KMS-11 (cell line): Measurements from ENCODE around the gene FEM1A.

Experiments
- H2AFZ ChIP-seq: fragments of 200-600 bp; sonication (generic); 2 replicates; pipeline ENCODE4 v1.6.1; 2016; ENCODE audit warnings: antibody characterized with exemption, mixed run types, low read depth
- H3K27ac ChIP-seq: fragments of 200-600 bp; sonication (generic); 2 replicates; pipeline ENCODE4 v1.6.1; 2016; ENCODE audit warnings: mild to moderate bottlenecking, mixed run types
- H3K27me3 ChIP-seq: fragments of 200-600 bp; sonication (generic); 2 replicates; pipeline ENCODE4 v1.6.1; 2017; ENCODE audit warnings: mild to moderate bottlenecking, low read depth, mixed run types, moderate library complexity; ENCODE audit not compliant: insufficient read depth
- H3K36me3 ChIP-seq: fragments of 200-600 bp; sonication (generic); 2 replicates; pipeline ENCODE4 v1.6.1; 2017; ENCODE audit warnings: mild to moderate bottlenecking, mixed run types; ENCODE audit not compliant: insufficient read depth
- H3K4me1 ChIP-seq: fragments of 200-600 bp; sonication (generic); 2 replicates; pipeline ENCODE4 v1.6.1; 2016; ENCODE audit warnings: mild to moderate bottlenecking, low read depth, mixed run types; ENCODE audit not compliant: poor library complexity, severe bottlenecking
- H3K4me2 ChIP-seq: fragments of 200-600 bp; sonication (generic); 2 replicates; pipeline ENCODE4 v1.7.0; 2016; ENCODE audit warnings: mild to moderate bottlenecking, mixed run types
- H3K4me3 ChIP-seq: fragments of 200-600 bp; sonication (generic); IDR thresholded peaks from 2 replicates; pipeline ENCODE4 v1.6.1; 2017; ENCODE audit warnings: low read depth, low read length, mixed read lengths; ENCODE audit not compliant: insufficient read depth
- H3K79me2 ChIP-seq: fragments of 200-600 bp; sonication (generic); 2 replicates; pipeline ENCODE4 v1.6.1; 2016; ENCODE audit warnings: low read depth, mixed run types; ENCODE audit not compliant: insufficient read depth
- H3K9ac ChIP-seq: fragments of 200-600 bp; sonication (generic); 2 replicates; pipeline ENCODE4 v1.6.1; 2016; ENCODE audit warnings: mild to moderate bottlenecking, mixed run types
- H4K20me1 ChIP-seq: fragments of 200-600 bp; sonication (generic); 2 replicates; pipeline ENCODE4 v1.6.1; 2016; ENCODE audit warnings: mild to moderate bottlenecking, mixed run types; ENCODE audit not compliant: insufficient read depth
- TF ChIP-seq, protein P1 (sequence below): fragments of 200-600 bp; sonication (generic); conservative IDR thresholded peaks from 2 replicates; pipeline ENCODE4 v1.6.1; 2017; ENCODE audit warnings: low read depth, mild to moderate bottlenecking, antibody characterized with exemption, low read length, moderate library complexity, mixed read lengths

Gene FEM1A

GRCh38 chr19:4754248-4754647 lies 37.3 kb upstream of the FEM1A start:
- Histone ChIP-seq H3K27me3 (peaks cover 48% of the 10 kb centered on the region), H2AFZ (no peak overlapping the region), H3K9ac (no peak overlapping the region), H3K27ac (no peak overlapping the region), H3K79me2 (no peaks in the 10 kb centered on the region), H4K20me1 (no peaks in the 10 kb centered on the region), H3K36me3 (no peaks in the 10 kb centered on the region), H3K4me2 (no peak overlapping the region), H3K4me1 (peaks cover 6% of the 10 kb centered on the region), H3K4me3 (no peak overlapping the region)
- TF ChIP-seq, protein P1, sequence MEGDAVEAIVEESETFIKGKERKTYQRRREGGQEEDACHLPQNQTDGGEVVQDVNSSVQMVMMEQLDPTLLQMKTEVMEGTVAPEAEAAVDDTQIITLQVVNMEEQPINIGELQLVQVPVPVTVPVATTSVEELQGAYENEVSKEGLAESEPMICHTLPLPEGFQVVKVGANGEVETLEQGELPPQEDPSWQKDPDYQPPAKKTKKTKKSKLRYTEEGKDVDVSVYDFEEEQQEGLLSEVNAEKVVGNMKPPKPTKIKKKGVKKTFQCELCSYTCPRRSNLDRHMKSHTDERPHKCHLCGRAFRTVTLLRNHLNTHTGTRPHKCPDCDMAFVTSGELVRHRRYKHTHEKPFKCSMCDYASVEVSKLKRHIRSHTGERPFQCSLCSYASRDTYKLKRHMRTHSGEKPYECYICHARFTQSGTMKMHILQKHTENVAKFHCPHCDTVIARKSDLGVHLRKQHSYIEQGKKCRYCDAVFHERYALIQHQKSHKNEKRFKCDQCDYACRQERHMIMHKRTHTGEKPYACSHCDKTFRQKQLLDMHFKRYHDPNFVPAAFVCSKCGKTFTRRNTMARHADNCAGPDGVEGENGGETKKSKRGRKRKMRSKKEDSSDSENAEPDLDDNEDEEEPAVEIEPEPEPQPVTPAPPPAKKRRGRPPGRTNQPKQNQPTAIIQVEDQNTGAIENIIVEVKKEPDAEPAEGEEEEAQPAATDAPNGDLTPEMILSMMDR: no peak

DNA sequence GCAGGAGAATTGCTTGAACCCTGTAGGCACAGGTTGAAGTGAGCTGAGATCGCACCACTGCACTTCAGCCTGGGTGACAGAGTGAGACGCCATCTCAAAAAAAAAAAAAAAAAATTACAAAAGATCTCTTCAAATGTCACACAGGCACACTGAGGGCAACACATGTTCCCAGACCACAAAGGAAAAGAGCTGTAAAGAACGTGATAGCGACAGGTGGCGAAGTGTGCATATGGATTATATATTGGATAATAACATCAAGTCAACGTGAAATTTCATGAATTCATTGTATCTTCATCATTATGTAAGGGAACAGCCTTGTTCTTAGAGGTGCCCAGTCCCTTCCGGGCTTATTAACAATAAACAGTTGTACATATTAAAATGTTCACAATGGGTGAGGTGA lies 36.1 kb upstream of the FEM1A start:
- no peaks in the 10 kb centered on the region for H3K36me3 ChIP-seq
- no peak overlapping the region for H3K27ac ChIP-seq
- no peak overlapping the region for H3K9ac ChIP-seq
- H3K27me3 ChIP-seq: peaks cover 48% of the 10 kb centered on the region
- TF ChIP-seq, protein P1: no peak
- H3K4me3 ChIP-seq: no peak overlapping the region
- no peaks in the 10 kb centered on the region for H3K79me2 ChIP-seq
- peaks cover 12% of the 10 kb centered on the region for H3K4me1 ChIP-seq
- no peaks in the 10 kb centered on the region for H4K20me1 ChIP-seq
- H3K4me2 ChIP-seq: no peak overlapping the region
- H2AFZ ChIP-seq: no peak overlapping the region

GRCh38 chr19:4758082-4758481 lies 33.5 kb upstream of the FEM1A start:
- H3K4me3 ChIP-seq: no peak overlapping the region
- TF ChIP-seq, protein P1: no peak
- H4K20me1 ChIP-seq: no peaks in the 10 kb centered on the region
- H3K79me2 ChIP-seq: no peaks in the 10 kb centered on the region
- H3K27ac ChIP-seq: no peak overlapping the region
- peaks cover 55% of the 10 kb centered on the region for H3K27me3 ChIP-seq
- H3K9ac ChIP-seq: no peak overlapping the region
- no peak overlapping the region for H3K4me2 ChIP-seq
- H2AFZ ChIP-seq: no peak overlapping the region
- H3K36me3 ChIP-seq: no peaks in the 10 kb centered on the region
- H3K4me1 ChIP-seq: peaks cover 7% of the 10 kb centered on the region

GRCh38 chr19:4758659-4759058 lies 32.9 kb upstream of the FEM1A start:
- Histone ChIP-seq H4K20me1 (no peaks in the 10 kb centered on the region), H3K4me2 (no peak overlapping the region), H3K27ac (no peak overlapping the region), H3K36me3 (no peaks in the 10 kb centered on the region), H3K9ac (no peak overlapping the region), H3K79me2 (no peaks in the 10 kb centered on the region), H3K4me1 (peaks cover 7% of the 10 kb centered on the region), H3K27me3 (peaks cover 58% of the 10 kb centered on the region), H2AFZ (no peak overlapping the region), H3K4me3 (no peak overlapping the region)
- TF ChIP-seq, protein P1: no peak
